Loucy (cell line): ENCODE results near the gene MTHFR.
"Not testable (repeated sequence)": the region's sequence is repeated elsewhere in the genome, so short reads cannot be mapped to it uniquely, and the experiment has no call there.

Experiments used
- H2AFZ ChIP-seq: fragments of 200-600 bp; sonication (generic); 2 replicates; pipeline ENCODE4 v1.6.0; 2016; ENCODE audit warnings: antibody characterized with exemption, mild to moderate bottlenecking, low read length, moderate library complexity
- H3F3A ChIP-seq: fragments of 200-600 bp; 2 replicates; pipeline ENCODE4 v1.6.0; 2016; ENCODE audit warnings: antibody characterized with exemption, low read depth, mild to moderate bottlenecking
- H3K27me3 ChIP-seq: fragments of 200-600 bp; sonication (generic); 2 replicates; pipeline ENCODE4 v1.6.1; 2014; ENCODE audit warnings: low read length, mild to moderate bottlenecking; ENCODE audit not compliant: insufficient read depth, poor library complexity, severe bottlenecking
- H3K36me3 ChIP-seq: fragments of 200-600 bp; sonication (generic); 2 replicates; pipeline ENCODE4 v1.6.1; 2016; ENCODE audit warnings: low read length; ENCODE audit not compliant: insufficient read depth
- H3K4me1 ChIP-seq: fragments of 200-600 bp; sonication (generic); 2 replicates; pipeline ENCODE4 v1.5.1; 2014; ENCODE audit warnings: low read length, mild to moderate bottlenecking; ENCODE audit not compliant: insufficient read depth, poor library complexity, severe bottlenecking
- H3K4me2 ChIP-seq: fragments of 200-600 bp; sonication (generic); 2 replicates; pipeline ENCODE4 v1.6.0; 2014; ENCODE audit warnings: antibody characterized with exemption, low read length, low read depth, mild to moderate bottlenecking; ENCODE audit not compliant: poor library complexity, severe bottlenecking
- H3K4me3 ChIP-seq: fragments of 200-600 bp; sonication (generic); 2 replicates; pipeline ENCODE4 v1.5.1; 2014; ENCODE audit warnings: low read length, mild to moderate bottlenecking, mixed read lengths; ENCODE audit not compliant: poor library complexity, severe bottlenecking
- H3K79me2 ChIP-seq: fragments of 200-600 bp; sonication (generic); 2 replicates; pipeline ENCODE4 v1.6.1; 2014; ENCODE audit warnings: low read length; ENCODE audit not compliant: insufficient read depth
- H3K9ac ChIP-seq: fragments of 200-600 bp; sonication (generic); 2 replicates; pipeline ENCODE4 v1.6.0; 2014; ENCODE audit warnings: mild to moderate bottlenecking, low read depth, low read length, moderate library complexity; ENCODE audit not compliant: poor library complexity, severe bottlenecking
- H3K9me2 ChIP-seq: fragments of 200-600 bp; sonication (generic); replicated peaks from 2 replicates; pipeline ENCODE4 v1.6.1; 2016; ENCODE audit warnings: low read depth, low read length, mixed read lengths
- H3K9me3 ChIP-seq: fragments of 200-600 bp; sonication (generic); 2 replicates; pipeline ENCODE4 v1.6.1; 2014; ENCODE audit warnings: mild to moderate bottlenecking, antibody characterized with exemption, low read length, low read depth; ENCODE audit not compliant: insufficient read depth
- H4K20me1 ChIP-seq: fragments of 200-600 bp; sonication (generic); 2 replicates; pipeline ENCODE4 v1.6.0; 2014; ENCODE audit warnings: antibody characterized with exemption, low read length, mild to moderate bottlenecking; ENCODE audit not compliant: insufficient read depth, poor library complexity, severe bottlenecking
- CTCF ChIP-seq: fragments of 200-600 bp; sonication (generic); conservative IDR thresholded peaks from 2 replicates; pipeline ENCODE4 v1.5.1; 2014; ENCODE audit warnings: mild to moderate bottlenecking, antibody characterized with exemption, low read length
- EZH2phosphoT487 ChIP-seq: fragments of 200-600 bp; IDR thresholded peaks from 2 replicates; pipeline ENCODE4 v1.6.1; 2018; ENCODE audit warnings: antibody characterized with exemption, mild to moderate bottlenecking, moderate library complexity, borderline replicate concordance

MTHFR gene

DNA sequence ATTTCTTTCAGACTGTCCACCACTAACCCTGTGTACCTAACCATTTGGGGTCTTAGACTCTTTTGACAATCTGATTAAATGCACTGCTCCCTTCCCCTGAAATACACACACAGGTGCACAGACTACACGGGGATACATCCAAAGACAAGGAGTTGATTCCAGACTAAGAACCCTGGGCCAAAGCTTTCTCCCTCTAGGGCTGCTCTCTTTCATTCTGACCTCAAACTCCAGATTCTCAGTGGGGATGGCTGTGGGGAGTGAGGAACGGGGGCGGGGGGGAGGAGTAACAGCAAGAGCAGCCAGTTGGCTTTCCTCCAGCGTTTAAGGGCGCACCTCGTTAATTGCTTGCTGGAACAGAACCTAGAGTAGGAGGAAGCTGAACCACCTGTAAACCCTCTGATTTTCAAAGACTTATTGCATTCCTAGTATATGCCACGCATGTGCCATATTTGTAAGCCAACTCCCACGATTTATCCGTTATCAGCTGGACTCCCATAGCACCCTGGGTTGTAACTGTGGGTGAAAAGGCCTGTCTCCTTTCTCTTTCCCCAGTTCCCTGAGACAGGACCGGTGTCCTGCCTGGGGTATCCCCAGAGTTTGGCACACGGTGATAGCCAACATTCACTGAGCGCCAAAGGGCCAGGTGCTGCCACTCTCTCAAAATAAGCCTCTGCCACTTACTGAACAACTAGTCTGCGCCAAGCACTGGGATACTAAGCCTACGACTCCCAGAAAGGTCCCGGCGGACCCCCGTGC is 920 bp downstream of the MTHFR start:
- Histone ChIP-seq H2AFZ (peak overlapping the region; percentile 71; the same call in 1 of the 2 replicates), H3K36me3 (peaks cover 3% of the 10 kb centered on the region; the same call in 1 of the 2 replicates), H3K79me2 (peaks cover 54% of the 10 kb centered on the region), H3K4me2 (peak overlapping the region; percentile 95), H3K9ac (peak overlapping the region; percentile 87), H4K20me1 (peaks cover 32% of the 10 kb centered on the region), H3K9me3 (no peaks in the 10 kb centered on the region), H3K4me3 (peak overlapping the region; percentile 89), H3K9me2 (no peaks in the 10 kb centered on the region), H3F3A (0 out of 2 replicates have a peak, but pooled peaks cover 2% of the 10 kb centered on the region), H3K4me1 (peaks cover 67% of the 10 kb centered on the region), H3K27me3 (no peaks in the 10 kb centered on the region)
- no peak for TF ChIP-seq EZH2phosphoT487
- no peak for TF ChIP-seq CTCF

- H2AFZ ChIP-seq, H3K9me3 ChIP-seq, H3K9me2 ChIP-seq, H3K36me3 ChIP-seq, H3K27me3 ChIP-seq, H3F3A ChIP-seq: not testable (repeated sequence)
- Histone ChIP-seq H3K9ac (peak overlapping the region; percentile 87), H3K79me2 (peaks cover 46% of the 10 kb centered on the region), H3K4me2 (peak overlapping the region; percentile 95), H4K20me1 (peaks cover 25% of the 10 kb centered on the region), H3K4me3 (peak overlapping the region; percentile 89), H3K4me1 (peaks cover 60% of the 10 kb centered on the region)
Measured at GRCh38 chr1:11803924-11804665, 1.7 kb downstream of the MTHFR start.

GRCh38 chr1:11802973-11803885 is 2.5 kb downstream of the MTHFR start:
- no peaks in the 10 kb centered on the region for H3K9me2 ChIP-seq
- peaks cover 38% of the 10 kb centered on the region for H3K79me2 ChIP-seq
- H3K4me3 ChIP-seq, result peak overlapping the region; percentile 89
- peaks cover 19% of the 10 kb centered on the region for H4K20me1 ChIP-seq
- no peaks in the 10 kb centered on the region for H3K36me3 ChIP-seq
- no peaks in the 10 kb centered on the region for H3F3A ChIP-seq
- TF ChIP-seq CTCF, result no peak
- no peak for TF ChIP-seq EZH2phosphoT487
- H3K9me3 ChIP-seq, result no peaks in the 10 kb centered on the region
- H3K27me3 ChIP-seq, result no peaks in the 10 kb centered on the region
- H3K4me1 ChIP-seq, result peaks cover 52% of the 10 kb centered on the region
- H2AFZ ChIP-seq, result peak overlapping the region; percentile 29; the same call in 1 of the 2 replicates
- peak overlapping the region; percentile 95 for H3K4me2 ChIP-seq
- peak overlapping the region; percentile 87 for H3K9ac ChIP-seq
